Vagina (tissue), 2 donors: ENCODE results near the gene SLC4A1AP.
"Not testable (repeated sequence)": the region's sequence is repeated elsewhere in the genome, so short reads cannot be mapped to it uniquely, and the experiment has no call there.

Source experiments
- POLR2A ChIP-seq, 2 donors: fragments of 450-650 bp; IDR thresholded peaks; one replicate each; pipeline ENCODE4 v1.6.1; 2017; ENCODE audit warnings: antibody characterized with exemption in 2 of 2, mild to moderate bottlenecking in 2 of 2, moderate library complexity in 2 of 2
- TF ChIP-seq, protein P1 (sequence below), 3 experiments: fragments of 450-650 bp in 2 of 3; fragments of 200-600 bp in 1 of 3; sonication (generic) in 1 of 3; IDR thresholded peaks; one replicate each; pipeline ENCODE4 v1.5.1; 2017 to 2019; ENCODE audit warnings: antibody characterized with exemption in 3 of 3, mild to moderate bottlenecking in 2 of 3, moderate library complexity in 2 of 3

DNA sequence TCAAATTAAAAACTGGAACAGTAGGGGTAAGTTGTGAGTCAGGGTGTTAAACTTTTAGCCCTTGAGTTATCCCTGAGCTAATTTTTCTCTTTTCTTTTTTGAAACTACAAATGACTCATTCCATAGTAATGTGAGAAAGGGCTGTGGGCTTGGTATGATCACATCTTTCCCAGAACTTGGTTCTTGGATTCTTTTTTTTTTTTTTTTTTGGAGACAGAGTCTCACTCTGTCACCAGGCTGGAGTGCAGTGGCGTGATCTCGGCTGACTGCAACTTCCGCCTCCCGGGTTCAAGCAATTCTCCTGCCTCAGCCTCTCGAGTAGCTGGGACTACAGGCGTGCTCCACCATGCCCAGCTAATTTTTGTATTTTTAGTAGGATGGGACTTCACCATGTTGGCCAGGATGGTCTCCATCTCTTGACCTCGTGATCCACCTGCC is 18.7 kb downstream of the SLC4A1AP start:
- TF ChIP-seq, protein P1, sequence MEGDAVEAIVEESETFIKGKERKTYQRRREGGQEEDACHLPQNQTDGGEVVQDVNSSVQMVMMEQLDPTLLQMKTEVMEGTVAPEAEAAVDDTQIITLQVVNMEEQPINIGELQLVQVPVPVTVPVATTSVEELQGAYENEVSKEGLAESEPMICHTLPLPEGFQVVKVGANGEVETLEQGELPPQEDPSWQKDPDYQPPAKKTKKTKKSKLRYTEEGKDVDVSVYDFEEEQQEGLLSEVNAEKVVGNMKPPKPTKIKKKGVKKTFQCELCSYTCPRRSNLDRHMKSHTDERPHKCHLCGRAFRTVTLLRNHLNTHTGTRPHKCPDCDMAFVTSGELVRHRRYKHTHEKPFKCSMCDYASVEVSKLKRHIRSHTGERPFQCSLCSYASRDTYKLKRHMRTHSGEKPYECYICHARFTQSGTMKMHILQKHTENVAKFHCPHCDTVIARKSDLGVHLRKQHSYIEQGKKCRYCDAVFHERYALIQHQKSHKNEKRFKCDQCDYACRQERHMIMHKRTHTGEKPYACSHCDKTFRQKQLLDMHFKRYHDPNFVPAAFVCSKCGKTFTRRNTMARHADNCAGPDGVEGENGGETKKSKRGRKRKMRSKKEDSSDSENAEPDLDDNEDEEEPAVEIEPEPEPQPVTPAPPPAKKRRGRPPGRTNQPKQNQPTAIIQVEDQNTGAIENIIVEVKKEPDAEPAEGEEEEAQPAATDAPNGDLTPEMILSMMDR (IDR thresholded peaks at IDR 0.05), result not testable (repeated sequence)
- TF ChIP-seq POLR2A (IDR thresholded peaks at IDR 0.05), result not testable (repeated sequence)
